GM12878 (cell line): ENCODE data around the gene STARD8.

Experiments used
- CBX5 ChIP-seq: sonication (generic); IDR thresholded peaks from 2 replicates; pipeline ENCODE4 v1.6.1; 2016; ENCODE audit warnings: low read depth, moderate library complexity, mild to moderate bottlenecking, inconsistent platforms
- YY1 ChIP-seq: IDR thresholded peaks from 2 replicates; pipeline ENCODE4 v1.6.1; 2011; ENCODE audit warnings: low read depth, mild to moderate bottlenecking, low read length
- TF ChIP-seq, protein P1 (sequence below), 3 experiments: IDR thresholded peaks in 2 of 3; conservative IDR thresholded peaks in 1 of 3; 2 replicates each; pipeline ENCODE4 v1.5.1; 2011; ENCODE audit warnings: low read depth in 3 of 3, low read length in 3 of 3, mild to moderate bottlenecking in 3 of 3, control low read depth in 2 of 3, moderate library complexity in 2 of 3, inconsistent platforms in 1 of 3, mixed read lengths in 1 of 3; ENCODE audit not compliant: control insufficient read depth in 2 of 3, insufficient read depth in 1 of 3; ENCODE audit errors: extremely low read depth in 1 of 3
- TF ChIP-seq, protein P2 (sequence below): IDR thresholded peaks from 2 replicates; pipeline ENCODE4 v1.6.1; 2012; ENCODE audit warnings: mild to moderate bottlenecking, low read depth, low read length
- TF ChIP-seq, protein P3 (sequence below): fragments of 450-650 bp; IDR thresholded peaks from 2 replicates; pipeline ENCODE4 v1.6.1; 2018; ENCODE audit warnings: borderline replicate concordance, mild to moderate bottlenecking; ENCODE audit not compliant: partially characterized antibody

DNA sequence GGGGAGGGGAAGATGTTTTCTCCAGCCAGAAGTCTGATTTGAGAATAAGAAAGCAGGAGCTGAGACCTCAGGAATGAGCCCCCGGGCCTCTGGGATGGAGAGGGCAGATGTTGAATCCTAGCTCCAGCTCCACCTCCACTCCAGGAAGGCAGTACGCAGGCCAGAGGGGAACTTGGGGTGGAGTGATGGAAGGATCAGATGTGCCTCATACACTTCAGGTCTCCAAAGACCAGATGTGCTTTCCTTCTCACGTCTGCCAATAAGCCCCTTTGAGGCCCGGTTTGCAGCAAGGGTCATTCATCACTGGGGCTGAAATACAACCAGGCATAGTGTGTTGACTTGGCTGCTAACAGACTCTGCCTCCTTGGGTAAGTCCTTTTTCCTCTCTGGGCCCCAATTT lies 28.1 kb downstream of the STARD8 start:
- TF ChIP-seq, protein P1, sequence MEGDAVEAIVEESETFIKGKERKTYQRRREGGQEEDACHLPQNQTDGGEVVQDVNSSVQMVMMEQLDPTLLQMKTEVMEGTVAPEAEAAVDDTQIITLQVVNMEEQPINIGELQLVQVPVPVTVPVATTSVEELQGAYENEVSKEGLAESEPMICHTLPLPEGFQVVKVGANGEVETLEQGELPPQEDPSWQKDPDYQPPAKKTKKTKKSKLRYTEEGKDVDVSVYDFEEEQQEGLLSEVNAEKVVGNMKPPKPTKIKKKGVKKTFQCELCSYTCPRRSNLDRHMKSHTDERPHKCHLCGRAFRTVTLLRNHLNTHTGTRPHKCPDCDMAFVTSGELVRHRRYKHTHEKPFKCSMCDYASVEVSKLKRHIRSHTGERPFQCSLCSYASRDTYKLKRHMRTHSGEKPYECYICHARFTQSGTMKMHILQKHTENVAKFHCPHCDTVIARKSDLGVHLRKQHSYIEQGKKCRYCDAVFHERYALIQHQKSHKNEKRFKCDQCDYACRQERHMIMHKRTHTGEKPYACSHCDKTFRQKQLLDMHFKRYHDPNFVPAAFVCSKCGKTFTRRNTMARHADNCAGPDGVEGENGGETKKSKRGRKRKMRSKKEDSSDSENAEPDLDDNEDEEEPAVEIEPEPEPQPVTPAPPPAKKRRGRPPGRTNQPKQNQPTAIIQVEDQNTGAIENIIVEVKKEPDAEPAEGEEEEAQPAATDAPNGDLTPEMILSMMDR (IDR thresholded peaks at IDR 0.05 in 2 of 3, conservative IDR thresholded peaks at IDR 0.05 in 1 of 3; ENCODE audit: control insufficient read depth in 2 of 3, extremely low read depth in 1 of 3, insufficient read depth in 1 of 3, low read depth in 3 of 3, low read length in 3 of 3): no peak
- TF ChIP-seq YY1: no peak
- no peak for TF ChIP-seq CBX5
- TF ChIP-seq, protein P2, sequence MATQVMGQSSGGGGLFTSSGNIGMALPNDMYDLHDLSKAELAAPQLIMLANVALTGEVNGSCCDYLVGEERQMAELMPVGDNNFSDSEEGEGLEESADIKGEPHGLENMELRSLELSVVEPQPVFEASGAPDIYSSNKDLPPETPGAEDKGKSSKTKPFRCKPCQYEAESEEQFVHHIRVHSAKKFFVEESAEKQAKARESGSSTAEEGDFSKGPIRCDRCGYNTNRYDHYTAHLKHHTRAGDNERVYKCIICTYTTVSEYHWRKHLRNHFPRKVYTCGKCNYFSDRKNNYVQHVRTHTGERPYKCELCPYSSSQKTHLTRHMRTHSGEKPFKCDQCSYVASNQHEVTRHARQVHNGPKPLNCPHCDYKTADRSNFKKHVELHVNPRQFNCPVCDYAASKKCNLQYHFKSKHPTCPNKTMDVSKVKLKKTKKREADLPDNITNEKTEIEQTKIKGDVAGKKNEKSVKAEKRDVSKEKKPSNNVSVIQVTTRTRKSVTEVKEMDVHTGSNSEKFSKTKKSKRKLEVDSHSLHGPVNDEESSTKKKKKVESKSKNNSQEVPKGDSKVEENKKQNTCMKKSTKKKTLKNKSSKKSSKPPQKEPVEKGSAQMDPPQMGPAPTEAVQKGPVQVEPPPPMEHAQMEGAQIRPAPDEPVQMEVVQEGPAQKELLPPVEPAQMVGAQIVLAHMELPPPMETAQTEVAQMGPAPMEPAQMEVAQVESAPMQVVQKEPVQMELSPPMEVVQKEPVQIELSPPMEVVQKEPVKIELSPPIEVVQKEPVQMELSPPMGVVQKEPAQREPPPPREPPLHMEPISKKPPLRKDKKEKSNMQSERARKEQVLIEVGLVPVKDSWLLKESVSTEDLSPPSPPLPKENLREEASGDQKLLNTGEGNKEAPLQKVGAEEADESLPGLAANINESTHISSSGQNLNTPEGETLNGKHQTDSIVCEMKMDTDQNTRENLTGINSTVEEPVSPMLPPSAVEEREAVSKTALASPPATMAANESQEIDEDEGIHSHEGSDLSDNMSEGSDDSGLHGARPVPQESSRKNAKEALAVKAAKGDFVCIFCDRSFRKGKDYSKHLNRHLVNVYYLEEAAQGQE: no peak
- TF ChIP-seq, protein P3, sequence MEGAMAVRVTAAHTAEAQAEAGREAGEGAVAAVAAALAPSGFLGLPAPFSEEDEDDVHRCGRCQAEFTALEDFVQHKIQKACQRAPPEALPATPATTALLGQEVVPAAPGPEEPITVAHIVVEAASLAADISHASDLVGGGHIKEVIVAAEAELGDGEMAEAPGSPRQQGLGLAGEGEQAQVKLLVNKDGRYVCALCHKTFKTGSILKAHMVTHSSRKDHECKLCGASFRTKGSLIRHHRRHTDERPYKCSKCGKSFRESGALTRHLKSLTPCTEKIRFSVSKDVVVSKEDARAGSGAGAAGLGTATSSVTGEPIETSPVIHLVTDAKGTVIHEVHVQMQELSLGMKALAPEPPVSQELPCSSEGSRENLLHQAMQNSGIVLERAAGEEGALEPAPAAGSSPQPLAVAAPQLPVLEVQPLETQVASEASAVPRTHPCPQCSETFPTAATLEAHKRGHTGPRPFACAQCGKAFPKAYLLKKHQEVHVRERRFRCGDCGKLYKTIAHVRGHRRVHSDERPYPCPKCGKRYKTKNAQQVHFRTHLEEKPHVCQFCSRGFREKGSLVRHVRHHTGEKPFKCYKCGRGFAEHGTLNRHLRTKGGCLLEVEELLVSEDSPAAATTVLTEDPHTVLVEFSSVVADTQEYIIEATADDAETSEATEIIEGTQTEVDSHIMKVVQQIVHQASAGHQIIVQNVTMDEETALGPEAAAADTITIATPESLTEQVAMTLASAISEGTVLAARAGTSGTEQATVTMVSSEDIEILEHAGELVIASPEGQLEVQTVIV: no peak
